Adipose tissue (tissue), 3 donors: Measurements from ENCODE around the gene FRMPD4. TPM values are rescaled to one million over a fixed set of nuclear protein-coding genes. Genes with fewer than 3 reads are reported as not detected.

Experiments used
- H3K27ac ChIP-seq: one replicate; pipeline ENCODE4 v1.5.1; 2013; ENCODE audit warnings: low read depth, low read length
- WGBS, 3 donors: extraction: QIAGEN DNeasy Blood & Tissue Kit; methylation state at CpG; one replicate each; pipeline ENCODE4 v1.1.7; 2013; 5-methylcytosine and 5-hydroxymethylcytosine counted together
- polyA plus RNA-seq, 3 donors: library from polyadenylated mRNA; stranded (reverse); fragments of 200-250 nt; gene quantifications; one replicate each; pipeline ENCODE4 v1.2.3, GENCODE V29; 2013
- donor health status: healthy with polysubstance abuse.
- donor health status: Bipolar disorder and iron deficiency.
- donor health status: healthy.

FRMPD4 gene
- polyA plus RNA-seq, 3 donors: 0.01 to 0.03 TPM; not detected in 1

DNA sequence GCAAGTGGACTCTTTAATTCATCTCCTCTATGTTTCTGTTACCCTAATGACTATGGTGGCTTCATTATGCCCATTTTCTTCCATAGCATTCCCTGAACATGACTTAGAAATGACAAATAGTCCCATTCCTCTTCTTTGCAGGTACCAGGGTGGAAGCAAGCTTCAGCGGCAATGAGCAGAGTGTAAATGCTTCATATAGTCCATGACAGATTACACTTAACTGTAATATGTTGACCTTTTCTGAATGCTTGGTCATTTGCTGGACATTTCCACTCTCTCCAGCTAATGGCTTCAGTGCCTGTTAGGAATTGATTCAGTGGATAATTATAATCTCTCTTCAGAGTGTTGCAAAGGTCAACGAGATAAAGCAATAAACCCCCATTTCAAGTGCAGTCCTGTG, 523.2 kb downstream of the FRMPD4 start:
- H3K27ac ChIP-seq: no peak overlapping the region
- WGBS, 3 donors: 85% methylated on average over 2 of the region's 2 CpGs

DNA sequence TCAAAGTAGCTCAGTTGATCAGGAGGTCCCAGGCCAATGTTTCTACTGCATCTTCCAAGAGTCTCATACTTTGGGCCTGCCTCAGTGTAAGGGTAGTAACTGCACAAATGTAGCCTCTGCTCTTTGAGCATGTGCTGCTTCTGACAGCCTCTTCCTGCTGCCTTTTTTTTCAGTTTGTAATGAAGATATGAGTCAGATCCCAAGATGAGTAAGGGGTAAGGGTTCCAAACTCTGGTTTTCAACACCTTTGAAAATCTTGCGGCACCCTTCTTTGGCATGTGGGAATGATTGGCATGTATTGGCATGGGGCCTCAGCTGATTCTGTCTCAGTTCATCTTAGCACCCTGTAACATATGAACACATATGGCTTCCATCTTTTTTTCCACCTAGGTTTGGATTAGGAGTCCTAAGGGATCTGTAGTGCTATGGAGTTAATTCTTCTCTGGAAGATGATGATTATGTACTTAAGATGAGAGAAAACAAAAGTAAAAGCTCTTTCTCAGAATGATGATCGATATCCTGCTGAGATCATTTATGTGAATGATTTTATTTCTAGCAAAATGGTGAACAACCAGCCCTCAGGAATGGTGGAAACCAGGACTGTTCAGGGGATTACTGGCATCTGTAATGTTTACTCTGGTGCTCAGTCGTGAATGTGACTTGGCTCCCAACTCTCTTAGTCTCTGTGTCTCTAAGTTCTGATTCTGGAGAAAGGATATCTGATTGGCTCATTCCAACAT, 534.3 kb downstream of the FRMPD4 start:
- 70 to 87% (median 79%) methylated on average over 3 of the region's 3 CpGs for WGBS, 3 donors
- H3K27ac ChIP-seq: no peak overlapping the region

DNA sequence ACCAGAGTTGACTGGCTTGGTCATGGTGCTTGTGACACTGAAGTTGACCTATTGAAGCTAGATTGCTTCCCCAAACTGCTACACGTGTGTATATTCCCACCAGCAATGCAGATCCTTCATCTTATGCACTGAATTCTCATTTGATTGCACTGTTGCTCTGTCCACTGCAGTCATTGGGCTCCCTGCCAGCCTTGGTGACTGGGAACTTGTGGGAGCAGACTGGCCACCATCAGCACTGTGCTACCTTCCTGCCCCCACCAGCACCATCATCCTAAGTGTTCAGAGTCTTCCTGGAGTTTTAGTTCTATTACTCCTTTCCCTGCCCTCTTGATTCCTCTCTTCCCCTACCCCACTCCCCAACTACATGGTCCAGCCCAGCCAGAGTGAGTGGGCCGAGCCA, 535.2 kb downstream of the FRMPD4 start:
- H3K27ac ChIP-seq: no peak overlapping the region
- WGBS, 3 donors: 35 to 89% (median 64%) methylated on average over 1 to 2 of the region's 2 CpGs

DNA sequence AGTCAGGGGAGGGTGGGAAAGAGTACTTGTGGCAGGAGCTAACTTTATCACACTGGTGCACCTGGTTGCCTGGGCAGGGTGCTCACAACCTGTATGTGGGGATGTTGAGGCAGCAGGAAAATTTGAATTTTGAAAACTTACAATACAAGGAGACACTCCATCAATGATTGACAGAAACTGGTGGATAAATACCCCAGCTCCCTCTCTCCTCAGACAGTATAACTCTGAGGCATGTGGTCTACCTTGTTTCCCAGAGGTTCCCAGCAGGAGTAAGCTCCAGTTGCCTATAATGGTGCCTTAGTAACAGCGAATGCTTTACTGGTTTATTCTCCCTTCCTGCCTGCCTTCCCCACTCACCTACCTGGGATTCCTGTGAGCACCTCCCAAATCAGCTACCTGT, 541.2 kb downstream of the FRMPD4 start:
- WGBS, 3 donors: 84 to 100% (median 96%) methylated on average over 1 of the region's 1 CpG
- H3K27ac ChIP-seq: no peak overlapping the region

DNA sequence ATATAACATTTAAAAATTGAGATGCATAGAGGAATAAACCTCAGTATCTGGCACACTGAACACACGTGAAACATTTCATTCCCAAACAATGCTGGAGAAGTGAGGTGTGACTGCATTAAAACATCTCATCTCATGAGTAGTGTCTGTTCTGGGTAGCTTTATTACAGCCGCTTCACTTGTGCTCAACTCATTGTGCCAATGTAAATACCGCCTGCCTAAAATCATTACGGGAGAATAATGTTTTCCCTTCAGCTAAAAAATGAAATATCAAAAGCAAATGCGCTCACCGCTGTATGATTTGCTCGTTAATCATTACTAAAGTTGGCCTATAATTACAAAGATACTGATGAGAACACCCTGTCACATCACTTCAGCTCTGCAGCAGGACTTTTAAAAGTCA, 542.8 kb downstream of the FRMPD4 start:
- 23 to 89% (median 82%) methylated on average over 7 of the region's 7 CpGs for WGBS, 3 donors
- no peak overlapping the region for H3K27ac ChIP-seq

DNA sequence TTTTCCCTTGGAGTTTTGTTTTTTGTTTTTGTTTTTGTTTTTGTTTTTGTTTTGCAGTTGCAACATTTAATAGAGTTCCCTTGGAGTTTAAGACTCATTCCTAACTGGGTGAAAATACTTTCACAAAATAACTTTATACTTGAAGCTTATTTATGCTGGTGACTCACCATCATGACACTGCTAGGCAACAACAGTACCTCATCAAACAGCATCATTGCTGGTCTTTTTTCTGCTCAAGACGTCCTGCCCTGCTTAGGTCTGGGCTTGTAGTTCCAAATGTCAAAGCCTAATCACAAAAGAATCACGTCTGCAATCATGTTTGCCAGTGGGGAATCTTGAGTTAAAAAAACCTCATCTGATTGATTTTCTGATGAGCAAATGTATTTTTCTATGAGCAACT, 547.3 kb downstream of the FRMPD4 start:
- WGBS, 3 donors: 27 to 61% (median 57%) methylated on average over 2 of the region's 2 CpGs
- H3K27ac ChIP-seq: no peak overlapping the region

DNA sequence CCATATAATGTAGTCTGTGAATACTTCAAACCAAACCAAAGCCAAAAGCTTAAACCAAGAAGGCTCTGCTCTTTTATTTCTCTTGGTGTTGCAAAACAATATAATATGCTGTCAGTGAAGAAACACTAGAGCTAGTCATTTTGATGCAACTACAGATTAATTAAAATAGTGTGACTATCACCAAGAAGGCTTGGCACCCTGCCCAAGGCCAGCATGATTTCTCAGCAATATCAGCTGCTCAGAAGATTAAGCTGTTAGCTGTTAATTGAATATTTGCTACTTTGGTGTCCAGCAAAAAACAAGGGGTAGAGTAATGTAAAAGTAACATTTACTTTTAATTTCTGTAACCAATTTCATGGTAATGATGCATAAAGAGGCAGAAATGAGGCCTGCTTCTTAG, 548.1 kb downstream of the FRMPD4 start:
- no peak overlapping the region for H3K27ac ChIP-seq

DNA sequence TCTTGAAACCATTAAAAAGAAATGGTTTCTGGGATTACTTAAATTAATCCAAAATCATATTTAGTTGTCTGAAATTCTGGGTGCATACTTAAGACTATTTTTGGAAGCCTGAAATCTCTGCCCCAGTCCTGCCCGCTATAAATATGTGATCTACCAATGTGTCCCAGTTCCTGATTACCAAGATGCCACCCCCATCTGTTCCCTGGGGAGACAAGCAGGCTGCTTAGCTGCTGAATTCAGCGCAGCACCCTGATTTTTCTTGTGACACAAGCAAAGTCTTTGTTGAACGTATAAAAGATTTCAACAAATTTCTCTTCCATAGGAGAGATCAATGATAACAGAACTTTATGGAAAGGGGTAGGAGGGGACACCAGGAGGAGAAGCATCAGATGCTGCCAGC, 552.4 kb downstream of the FRMPD4 start:
- WGBS, 3 donors: 59 to 97% (median 86%) methylated on average over 3 of the region's 3 CpGs
- H3K27ac ChIP-seq: no peak overlapping the region

DNA sequence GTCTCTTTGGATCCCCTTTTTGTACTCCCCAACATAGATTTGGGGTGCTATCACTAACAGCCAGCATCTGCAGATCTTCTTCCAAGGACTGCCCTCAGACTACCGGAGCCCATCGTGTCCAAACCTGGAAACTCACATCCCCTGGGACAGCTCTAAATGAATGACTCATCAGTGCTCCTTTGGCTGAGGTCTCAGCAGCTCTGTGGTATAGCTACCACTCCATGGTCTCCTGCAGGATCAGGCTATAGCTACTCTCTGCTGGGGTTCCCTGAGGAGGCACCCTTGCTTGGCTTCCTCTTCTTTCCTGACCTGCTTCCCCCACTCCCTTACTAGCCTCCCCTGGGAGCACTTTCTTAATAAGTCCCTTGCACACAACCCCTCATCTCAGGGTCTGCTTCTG, 555.5 kb downstream of the FRMPD4 start:
- 63 to 76% (median 69%) methylated on average over 2 of the region's 2 CpGs for WGBS, 3 donors
- no peak overlapping the region for H3K27ac ChIP-seq

DNA sequence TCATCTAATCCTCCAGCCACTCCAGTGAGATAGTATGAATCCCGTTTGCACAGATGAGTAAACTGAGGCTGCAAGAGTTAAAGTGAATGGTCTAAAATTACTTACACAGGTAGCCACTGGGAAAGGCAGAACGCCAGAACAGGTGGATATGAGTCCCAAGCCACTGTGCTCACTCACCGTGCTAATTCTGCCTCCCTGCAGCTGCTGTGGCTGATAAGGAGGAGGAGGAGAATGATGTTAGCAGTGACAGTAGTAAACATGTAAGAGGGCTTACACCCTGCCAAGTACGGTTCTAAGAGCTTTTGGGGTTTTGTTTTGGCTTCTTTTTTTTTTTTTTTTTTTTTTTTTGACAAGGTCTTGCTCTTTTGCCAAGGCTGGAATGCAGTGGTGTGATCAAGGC, 562.5 kb downstream of the FRMPD4 start:
- WGBS, 3 donors: 24 to 59% (median 41%) methylated on average over 4 of the region's 4 CpGs
- no peak overlapping the region for H3K27ac ChIP-seq

DNA sequence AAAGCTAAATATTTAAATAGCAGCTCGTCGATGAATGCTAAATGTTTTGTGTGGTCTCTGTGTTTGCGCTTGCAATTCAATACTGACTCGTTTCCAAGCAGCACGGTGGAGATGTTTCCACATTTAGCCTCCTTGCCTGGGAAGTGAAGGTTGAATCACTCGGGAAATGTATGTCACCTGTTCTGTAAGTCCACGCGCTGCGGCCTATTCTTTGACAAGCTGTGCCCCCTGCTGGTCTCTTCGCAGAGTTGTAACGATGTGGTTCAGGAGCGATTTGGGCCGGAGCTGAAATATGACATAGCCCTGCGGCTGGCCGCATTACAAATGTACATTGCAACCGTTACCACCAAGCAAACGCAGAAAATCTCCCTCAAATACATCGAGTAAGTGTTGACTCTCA, 563.4 kb downstream of the FRMPD4 start:
- H3K27ac ChIP-seq: no peak overlapping the region
- WGBS, 3 donors: 4 to 30% (median 19%) methylated on average over 18 of the region's 18 CpGs

DNA sequence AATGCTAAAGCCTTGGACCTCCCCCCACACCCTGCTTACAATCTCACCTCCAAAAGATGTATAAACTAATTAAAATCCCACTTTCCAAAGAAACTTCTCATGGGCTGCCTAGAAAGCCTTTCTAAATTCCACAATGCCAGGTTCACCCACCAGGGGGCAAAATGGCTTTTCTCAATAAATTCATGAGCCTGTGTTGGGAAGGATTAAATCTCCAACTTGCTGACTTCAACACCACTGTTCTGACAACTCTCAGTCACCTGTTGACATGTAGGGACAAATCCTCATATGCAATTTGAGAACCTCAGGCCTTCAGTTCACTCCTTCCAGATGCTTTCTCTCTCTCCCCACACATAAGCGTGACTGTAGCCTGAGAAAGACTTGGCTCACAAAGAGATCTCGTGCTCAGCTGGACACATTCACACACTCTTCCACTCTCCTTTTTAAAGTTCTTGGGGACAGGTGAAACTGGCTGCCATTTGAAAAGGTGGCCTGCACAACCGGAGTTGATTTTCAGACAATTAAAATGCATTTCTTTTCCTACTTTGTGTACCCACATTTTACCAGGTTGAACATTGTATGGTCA, 564.3 kb downstream of the FRMPD4 start:
- WGBS, 3 donors: 35 to 87% (median 75%) methylated on average over 3 of the region's 3 CpGs
- H3K27ac ChIP-seq: no peak overlapping the region

DNA sequence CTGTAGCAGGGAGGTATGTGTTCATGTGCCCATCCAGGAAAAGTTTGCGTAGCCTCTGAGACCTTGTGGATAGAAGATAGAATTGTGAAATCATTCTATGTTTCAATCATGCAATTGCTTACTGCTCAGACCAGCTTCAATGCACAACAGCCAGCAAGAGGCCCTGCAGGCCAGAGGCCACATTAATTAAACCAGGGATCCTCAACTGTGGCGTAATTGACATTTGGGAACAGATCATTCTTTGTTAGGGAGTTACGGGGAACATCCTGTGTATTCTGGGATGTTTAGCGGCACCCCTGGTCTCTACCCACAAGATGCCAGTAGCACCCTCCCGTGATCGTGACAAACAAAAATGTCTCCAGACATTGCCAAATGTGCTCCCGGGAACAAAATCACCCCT, 566.4 kb downstream of the FRMPD4 start:
- H3K27ac ChIP-seq: no peak overlapping the region
- 77 to 88% (median 85%) methylated on average over 7 of the region's 7 CpGs for WGBS, 3 donors

DNA sequence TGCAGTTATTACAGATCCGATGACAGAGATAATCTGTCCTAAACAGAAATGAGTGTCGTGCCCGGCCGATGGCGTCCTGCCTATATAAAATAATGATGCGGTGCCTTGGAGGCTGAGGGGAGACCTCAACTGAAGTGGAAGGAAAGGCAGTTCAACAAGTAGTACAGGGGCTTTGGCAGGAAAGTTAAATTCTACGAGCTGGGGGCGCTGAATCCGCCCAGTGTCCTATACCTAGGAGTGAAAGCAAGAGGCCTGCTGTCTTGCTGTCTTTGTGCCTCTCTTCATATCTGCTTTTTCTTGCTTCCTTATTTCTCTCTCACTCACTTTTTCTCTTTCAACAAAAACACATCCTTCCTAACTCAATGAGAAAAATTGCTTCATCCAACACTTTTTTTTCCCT, 570.8 kb downstream of the FRMPD4 start:
- H3K27ac ChIP-seq: no peak overlapping the region
- WGBS, 3 donors: 61 to 92% (median 88%) methylated on average over 9 of the region's 9 CpGs

DNA sequence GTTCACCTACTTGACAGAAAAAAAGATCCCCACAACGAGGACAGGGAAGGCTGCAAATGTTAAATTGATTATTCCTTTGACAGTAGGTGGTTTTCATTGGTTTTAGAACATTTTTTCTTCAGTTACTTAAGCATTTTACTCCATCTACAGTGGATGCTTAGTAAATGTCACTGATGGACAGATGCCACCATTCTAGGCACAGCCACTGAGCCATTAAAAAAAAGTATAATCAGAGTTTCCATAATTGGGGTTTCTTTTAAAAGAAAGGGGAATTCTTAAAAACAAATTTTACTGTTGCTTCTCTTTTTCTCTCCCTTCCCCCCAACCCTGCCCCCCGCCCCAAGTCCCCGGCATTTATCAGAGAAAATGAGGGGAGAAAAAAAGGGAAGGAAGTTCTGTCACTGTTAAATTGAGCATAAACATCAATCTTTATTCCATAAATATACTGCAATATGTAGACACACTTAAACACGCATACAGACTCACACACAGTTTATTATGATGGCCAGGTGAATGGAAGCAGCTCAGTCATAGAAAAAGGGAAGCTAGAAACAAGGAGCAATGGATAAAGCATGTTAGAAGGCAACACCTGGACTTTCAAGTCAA, 573.3 kb downstream of the FRMPD4 start:
- H3K27ac ChIP-seq: no peak overlapping the region
- 36 to 62% (median 46%) methylated on average over 3 to 4 of the region's 4 CpGs for WGBS, 3 donors

DNA sequence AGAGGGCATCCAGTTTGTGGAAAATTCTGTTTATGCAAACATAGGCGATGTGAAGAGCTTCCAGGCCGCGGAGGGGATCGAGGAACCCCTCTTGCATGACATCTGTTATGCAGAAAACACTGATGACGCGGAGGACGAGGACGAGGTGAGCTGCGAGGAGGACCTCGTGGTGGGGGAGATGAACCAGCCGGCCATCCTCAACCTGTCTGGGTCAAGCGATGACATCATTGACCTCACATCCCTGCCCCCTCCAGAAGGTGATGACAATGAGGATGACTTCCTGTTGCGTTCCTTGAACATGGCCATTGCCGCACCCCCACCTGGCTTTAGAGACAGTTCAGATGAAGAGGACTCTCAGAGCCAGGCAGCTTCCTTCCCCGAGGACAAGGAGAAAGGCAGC, 578.3 kb downstream of the FRMPD4 start:
- H3K27ac ChIP-seq: no peak overlapping the region
- WGBS, 3 donors: 87 to 93% (median 93%) methylated on average over 14 to 15 of the region's 15 CpGs

DNA sequence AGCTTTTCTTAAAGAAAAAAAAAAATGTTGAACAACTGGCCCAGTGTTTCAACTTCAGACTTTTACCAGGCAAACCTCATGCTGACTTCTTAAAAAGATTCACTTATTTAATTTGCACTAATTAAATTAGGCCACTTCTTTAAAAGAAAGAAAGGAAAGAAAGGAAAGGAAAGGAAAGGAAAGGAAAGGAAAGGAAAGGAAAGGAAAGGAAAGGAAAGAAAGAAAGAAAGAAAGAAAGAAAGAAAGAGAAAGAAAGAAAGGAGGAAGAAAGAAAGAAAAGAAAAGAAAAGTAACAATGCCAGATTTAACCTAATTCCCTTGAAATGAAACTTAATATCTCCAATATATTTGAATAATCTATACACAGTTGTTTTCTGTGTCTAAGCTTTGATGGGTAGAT, 581.6 kb downstream of the FRMPD4 start:
- no peak overlapping the region for H3K27ac ChIP-seq

DNA sequence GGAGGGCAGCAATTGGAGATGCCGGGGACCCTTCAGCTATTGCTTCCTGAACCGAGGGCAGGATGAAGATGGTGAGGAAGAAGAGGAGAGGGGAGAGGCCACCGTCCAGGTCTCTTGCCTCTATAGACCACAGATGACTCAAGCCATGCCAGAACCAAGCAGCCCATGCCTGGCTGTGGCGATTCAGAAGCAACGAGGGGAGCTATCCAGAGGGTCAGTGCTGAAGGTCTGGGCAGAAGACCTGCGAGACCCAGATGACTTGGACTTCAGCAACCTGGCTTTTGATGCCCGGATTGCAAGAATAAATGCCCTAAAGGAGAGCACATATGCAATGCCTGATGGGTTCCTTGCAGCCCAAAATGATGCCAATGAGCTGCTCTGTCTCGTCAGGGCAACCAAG, 582.8 kb downstream of the FRMPD4 start:
- no peak overlapping the region for H3K27ac ChIP-seq
- WGBS, 3 donors: 55 to 68% (median 59%) methylated on average over 7 to 8 of the region's 8 CpGs

DNA sequence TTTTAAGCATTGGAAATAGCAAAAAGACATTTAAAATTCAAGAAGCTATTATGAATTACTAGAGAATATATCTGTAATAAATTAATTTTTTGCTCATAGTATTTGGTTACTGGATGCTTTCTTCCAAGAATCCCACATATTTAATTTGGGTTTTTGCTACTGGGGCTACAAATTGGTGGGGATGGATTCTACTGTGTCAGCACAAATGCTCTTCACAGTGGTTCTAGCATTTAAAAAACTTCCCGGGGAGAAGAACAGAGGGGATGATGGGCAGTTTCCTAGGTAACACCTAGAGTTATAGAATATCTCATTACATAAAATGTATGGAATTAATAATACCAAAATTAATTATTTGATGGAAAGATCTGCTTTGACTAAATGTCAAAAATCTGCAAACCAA, 584.0 kb downstream of the FRMPD4 start:
- 80 to 100% (median 85%) methylated on average over 1 of the region's 1 CpG for WGBS, 3 donors
- H3K27ac ChIP-seq: no peak overlapping the region

DNA sequence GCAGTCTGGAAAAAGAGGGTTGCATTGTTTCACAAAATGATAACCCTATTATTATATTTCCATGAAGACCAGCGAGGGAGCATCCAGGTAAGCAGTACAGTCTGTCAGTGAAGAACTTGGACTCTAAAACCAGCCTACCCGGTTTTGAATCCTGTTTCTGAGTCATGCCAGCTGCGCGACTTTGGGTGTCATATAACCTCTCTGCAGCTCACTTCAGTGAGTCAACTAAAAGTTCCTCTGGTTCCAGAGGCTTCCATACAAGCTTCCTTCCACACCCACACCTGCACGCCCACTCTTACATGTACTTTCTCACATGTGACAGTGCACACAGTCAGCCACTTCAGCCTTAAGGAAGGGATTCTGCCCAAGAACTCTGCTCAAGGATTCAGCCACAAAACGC, 603.1 kb downstream of the FRMPD4 start:
- H3K27ac ChIP-seq: no peak overlapping the region
- 76 to 86% (median 86%) methylated on average over 6 of the region's 6 CpGs for WGBS, 3 donors
